HG03432 (cell line): Measurements from ENCODE around the gene FAM98A.

Experiments
- ATAC-seq: cut with Tn5 transposase; IDR thresholded peaks from one replicate; pipeline ENCODE4 v1.9.1; 2021; ENCODE audit warnings: mild to moderate bottlenecking, moderate library complexity; ENCODE audit not compliant: unreplicated experiment

Gene FAM98A

DNA sequence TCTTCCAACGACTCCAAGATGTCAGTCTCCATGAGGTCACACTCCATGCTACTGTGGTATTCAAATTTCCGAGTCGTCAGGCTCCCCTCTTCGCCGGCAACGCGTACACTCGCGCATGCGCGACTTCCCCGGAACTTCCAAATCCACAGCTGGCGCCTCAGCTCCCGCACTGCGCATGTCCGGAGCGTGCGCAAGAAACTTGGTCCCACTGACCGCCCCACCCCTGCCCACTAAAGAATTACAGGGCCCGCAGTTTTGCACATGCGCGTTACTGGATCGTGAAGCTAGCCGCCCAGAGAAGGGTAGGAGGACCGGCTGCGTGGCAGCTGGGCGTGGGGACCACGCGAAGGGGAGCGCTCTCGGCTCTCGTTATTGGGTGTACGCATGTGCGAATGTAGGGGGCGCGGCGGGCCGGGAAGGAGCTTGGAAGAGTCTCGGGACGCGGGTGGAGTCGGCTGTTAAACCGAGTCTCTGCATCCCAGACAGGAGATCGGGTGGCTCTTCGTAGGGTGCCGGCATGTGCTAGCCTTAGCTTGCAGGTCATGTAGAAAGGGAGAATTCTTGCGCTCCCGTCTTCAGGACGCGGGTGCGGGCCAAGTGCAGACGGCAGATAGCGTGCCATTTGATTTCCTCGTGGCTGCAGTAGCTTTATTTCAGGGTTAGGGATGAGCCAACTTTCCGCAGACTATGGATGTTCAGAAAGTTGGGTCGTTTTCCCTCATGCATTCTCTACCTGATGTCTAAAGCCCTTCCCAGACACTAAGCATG, at the start of gene FAM98A:
FAM98A (minus strand) TSS at position 125 of the 768 bp plus-strand sequence; CDS start at position 47, 78 bp downstream.
- peak; percentile 92 for ATAC-seq

DNA sequence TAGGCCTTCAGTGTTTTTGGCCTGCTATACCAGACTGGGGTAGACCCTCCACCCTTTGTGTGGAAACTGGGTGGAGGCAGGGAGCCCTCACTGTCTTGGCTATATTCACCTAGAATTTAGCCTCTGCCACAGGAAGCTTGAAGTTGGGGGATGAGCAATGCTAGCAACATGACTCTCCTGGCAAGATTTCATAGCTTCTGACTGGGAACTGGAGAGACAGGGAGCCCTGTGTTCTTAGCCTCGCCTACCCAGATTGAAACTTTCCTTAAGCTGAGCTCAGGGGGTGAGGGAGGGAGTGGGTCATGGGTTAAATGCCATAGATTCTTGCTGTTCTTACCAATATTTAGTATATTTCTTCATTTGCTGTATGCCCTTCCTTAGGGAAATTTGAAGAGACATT, 46.8 kb upstream of the FAM98A start:
- ATAC-seq = no peak

- ATAC-seq = no peak
These were observed 45.1 kb upstream of the FAM98A start for GRCh38 chr2:33644215-33644614.

GRCh38 chr2:33636001-33636400, 36.9 kb upstream of the FAM98A start:
- ATAC-seq = no peak

DNA sequence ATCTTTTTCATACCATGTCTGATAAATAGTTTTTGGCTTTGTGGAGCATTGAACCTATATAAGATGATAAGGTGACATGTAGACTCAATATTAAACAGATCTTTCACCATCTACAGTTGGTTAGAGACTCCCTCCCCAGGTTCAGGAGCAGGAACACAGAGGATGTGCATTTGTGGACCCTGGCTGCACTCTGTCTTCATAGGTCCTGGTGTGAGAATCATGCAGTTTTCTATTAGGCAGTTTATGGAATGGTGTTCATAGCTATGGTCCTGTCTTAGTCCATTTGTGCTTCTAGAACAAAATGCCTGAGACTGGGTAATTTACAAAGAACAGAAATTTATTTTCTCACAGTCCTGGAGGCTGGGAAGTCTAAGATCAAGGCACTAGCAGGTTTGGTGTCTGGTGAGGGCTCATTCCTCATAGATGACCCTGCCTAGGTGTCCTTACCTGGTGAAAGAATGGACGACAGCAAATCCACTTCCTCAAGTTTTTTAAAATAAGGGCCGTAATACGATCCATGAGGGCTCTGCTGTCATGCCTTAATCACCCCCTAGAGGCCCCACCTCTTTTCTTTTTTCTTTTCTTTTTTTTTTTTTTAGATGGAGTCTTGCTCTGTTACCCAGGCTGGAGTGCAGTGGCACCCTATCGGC, 35.3 kb upstream of the FAM98A start:
- no peak for ATAC-seq

DNA sequence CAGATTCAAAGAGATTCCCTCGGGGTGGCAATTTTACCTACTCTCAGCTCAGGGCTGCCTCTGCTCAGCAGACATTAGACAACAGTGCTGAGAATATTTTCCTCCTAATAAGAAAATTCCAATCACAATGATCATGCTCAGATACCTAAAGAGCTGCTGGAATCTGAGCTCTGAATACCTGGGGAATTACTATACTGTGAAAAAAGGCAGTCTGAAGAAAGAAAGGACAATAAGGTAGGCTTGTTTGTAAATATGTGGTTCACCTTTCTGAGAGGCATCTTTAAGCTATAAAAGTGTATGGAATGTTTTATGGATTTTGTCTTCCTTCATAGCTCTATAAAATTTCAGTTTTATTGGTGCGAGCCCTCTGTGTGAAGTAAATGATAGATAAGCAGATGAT, 34.2 kb upstream of the FAM98A start:
- no peak for ATAC-seq

DNA sequence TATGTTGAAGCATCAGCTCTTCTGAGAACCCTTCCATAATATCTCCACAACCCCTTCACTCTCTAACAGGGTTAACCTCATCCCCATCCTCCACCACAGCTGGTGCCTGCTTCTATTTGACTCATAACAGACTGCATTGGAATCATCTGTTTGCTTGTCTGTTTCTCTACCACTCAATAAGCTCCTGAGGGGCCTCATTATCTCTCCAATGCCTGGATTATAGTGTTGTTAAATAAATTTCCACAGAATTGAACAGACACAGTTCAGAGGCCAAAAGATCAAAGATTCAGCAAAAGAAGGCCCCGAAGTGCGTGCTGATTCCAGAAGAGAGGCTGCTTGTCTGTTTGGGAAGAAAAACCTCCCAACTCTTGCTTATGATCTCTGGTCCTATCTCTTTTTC, 33.7 kb upstream of the FAM98A start:
- ATAC-seq = no peak

- no peak for ATAC-seq
These were observed 29.1 kb upstream of the FAM98A start for GRCh38 chr2:33628031-33628827.

DNA sequence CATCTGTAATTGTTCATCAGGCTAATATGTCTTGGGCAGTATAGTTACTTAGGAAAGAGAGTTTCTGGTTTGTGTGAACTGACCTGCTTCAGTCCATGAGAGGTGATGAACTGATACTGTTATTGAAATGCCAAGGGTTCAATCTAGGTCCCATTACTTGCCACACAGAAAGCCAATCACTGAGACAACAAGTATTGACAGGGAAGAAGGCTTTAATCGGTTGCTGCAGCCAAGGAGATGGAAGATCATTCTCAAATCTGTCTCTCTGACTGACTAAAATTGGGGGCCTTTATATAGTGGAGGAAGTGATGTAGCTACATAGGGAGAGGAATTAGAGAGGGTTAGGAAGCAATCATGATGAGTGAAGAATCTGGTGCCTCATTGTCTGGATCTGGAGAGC, 19.9 kb upstream of the FAM98A start:
- no peak for ATAC-seq

- ATAC-seq = no peak
These were observed 18.9 kb upstream of the FAM98A start for GRCh38 chr2:33617989-33618388.

DNA sequence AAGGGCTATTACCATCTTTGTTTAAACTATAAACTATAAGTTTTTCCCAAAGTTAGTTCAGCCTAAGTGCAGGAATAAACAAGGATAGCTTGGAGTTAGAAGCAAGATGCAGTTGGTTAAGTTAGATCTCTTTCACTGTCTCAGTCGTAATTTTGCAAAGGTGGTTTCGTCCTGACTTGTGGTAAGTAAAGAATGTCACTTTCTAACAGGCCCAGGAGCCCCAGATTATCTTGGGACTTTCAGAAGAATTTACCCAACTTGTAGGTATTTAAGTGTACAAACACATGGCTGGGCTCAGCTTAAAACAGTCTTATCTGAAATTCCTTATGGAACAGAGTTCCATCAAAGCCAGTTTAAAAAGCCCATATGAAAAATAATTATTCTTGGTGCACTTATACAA, 18.3 kb upstream of the FAM98A start:
- ATAC-seq = no peak

DNA sequence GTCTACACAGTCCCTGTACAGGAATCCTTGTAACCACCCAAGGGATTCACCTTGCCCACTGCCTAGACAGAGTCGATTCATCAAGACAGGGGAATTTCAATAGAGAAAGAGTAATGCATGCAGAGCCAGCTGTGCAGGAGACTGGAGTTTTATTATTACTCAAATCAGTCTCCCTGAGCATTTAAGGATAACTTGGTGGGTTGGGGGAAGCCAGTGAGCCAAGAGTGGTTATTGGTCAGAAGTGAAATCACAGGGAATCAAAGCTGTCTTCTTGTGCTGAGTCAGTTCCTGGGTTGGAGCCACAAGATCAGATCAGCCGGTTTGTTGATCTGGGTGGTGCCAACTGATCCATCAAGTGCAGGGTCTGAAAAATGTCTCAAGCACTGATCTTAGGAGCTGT, 17.8 kb upstream of the FAM98A start:
- no peak for ATAC-seq

GRCh38 chr2:33614190-33614589, 15.1 kb upstream of the FAM98A start:
- ATAC-seq = no peak

DNA sequence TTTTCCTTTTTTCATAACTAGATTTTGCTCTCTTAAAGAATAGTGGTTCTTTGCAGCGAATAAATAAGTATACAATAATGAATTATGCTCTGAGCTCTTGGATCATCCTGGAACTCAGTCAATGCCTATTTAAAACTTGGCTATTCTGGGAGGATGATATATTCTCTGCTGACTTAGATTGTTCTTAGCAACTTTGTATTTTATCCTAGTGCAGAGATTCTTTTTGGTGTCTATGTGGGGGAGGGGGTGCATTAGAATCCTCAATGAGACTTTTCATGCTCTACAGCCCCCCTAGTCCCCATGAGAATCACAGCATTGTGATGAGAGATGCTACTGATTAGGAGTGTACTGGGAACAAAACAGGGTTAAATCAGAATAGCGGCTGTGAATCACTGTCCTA, 8.8 kb upstream of the FAM98A start:
- ATAC-seq = no peak

DNA sequence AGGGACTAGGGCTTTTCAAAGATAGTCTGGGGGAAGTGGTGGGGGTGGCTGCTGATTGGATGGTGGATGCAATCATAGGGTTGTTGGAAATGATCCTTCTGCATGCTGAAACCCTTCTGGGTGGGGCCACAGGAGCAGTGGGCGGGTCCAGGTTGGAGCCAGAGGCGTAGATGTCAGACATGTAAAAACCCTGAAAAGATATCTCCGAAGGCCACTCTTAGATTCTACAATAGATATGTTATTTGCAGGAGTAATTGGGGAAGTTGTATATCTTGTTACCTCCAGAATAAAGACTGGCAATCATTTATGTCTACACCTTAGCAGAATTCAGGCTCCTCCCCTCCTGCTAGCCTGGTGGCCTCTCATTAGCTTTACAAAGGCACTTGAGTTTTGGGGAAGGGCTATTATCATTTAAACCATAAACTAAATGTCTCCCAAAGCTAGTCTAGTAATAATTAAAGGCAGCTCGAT, 8.2 kb upstream of the FAM98A start:
- no peak for ATAC-seq

- no peak for ATAC-seq
These were observed 7.5 kb upstream of the FAM98A start for GRCh38 chr2:33606622-33607021.

- ATAC-seq = no peak
These were observed 7.0 kb upstream of the FAM98A start for GRCh38 chr2:33606100-33606499.

DNA sequence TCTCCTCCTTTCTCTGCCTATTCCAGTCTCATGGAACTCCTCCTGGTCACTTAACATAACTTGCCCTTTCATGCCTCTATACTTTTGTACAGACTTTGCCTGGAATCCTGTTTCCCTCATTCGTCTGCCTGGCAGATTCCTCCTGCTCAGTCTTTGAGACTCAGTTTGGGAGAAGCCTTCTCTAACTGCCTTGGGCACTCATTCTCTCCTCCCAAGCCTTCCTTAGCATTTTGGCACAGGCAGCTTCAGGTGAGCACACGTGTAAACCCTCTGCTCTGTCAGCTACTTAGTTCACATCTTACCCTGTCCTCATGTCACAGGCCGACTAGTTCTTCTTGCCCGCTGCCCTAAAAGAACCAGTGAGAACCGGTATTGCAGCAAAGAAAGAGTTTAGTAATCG, 6.0 kb upstream of the FAM98A start:
- ATAC-seq = no peak

DNA sequence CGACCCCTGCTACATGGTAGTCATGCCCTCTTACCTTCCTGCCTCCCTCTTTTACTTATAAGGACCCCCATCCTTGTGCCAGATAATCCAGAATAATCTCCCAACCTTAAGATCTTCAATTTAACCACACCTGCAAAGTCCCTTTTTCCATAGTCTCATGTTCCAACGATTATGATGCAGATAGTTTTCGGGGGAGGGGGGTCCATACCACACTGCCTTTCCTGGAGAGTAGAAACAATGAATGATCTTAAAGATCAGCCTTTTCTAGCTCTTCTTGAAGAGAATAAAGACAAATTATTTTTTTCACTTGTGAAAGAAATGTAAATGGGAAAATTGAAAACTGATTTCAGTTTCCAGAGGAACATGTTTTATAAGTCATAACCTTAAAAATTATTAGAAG, 4.3 kb upstream of the FAM98A start:
- ATAC-seq = no peak

- no peak for ATAC-seq
These were observed 3.2 kb upstream of the FAM98A start for GRCh38 chr2:33602201-33602830.

DNA sequence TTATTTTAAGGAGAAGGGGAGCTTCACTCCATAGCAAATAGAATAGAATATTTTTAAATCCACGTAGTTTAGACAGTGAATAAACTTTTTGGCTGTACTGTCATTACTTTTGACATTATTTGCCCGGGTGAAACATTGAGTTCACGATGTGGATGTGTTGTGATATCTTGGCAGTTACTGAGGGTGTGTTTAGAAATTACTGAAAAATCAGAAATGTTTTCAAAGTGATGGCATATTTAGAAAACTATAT, 769 bp upstream of the FAM98A start:
- ATAC-seq = no peak
